K562 (cell line): ENCODE measurements around the gene BGLAP. TPM values are rescaled to one million over a fixed set of nuclear protein-coding genes. Genes with fewer than 3 reads are reported as not detected.

Experiments
- ARNT ChIP-seq, 2 experiments: fragments of 450-650 bp; IDR thresholded peaks; 2 replicates each; pipeline ENCODE4 v1.6.1; 2016; ENCODE audit warnings: mild to moderate bottlenecking in 1 of 2
- HNRNPH1 ChIP-seq: fragments of 200-400 bp; formaldehyde crosslinking; optimal IDR thresholded peaks from 2 replicates; pipeline ENCODE3; 2017; ENCODE audit warnings: low read depth, mild to moderate bottlenecking, low read length, moderate library complexity
- L3MBTL2 ChIP-seq: fragments of 450-650 bp; IDR thresholded peaks from 2 replicates; pipeline ENCODE4 v1.6.1; 2016; ENCODE audit warnings: mild to moderate bottlenecking, moderate library complexity
- PHF8 ChIP-seq: fragments of 200-600 bp; sonication (generic); IDR thresholded peaks from 2 replicates; pipeline ENCODE4 v1.6.1; 2012; ENCODE audit warnings: mixed run types, mild to moderate bottlenecking, inconsistent platforms, low read length, moderate library complexity, borderline replicate concordance
- POLR2G ChIP-seq: fragments of 200-400 bp; formaldehyde crosslinking; IDR thresholded peaks from 2 replicates; pipeline ENCODE4 v1.6.1; 2017; ENCODE audit warnings: low read depth, mild to moderate bottlenecking, antibody characterized with exemption, low read length, moderate library complexity
- ZNF41 ChIP-seq: fragments of 250-450 bp; sonication (Bioruptor Pico); conservative IDR thresholded peaks from 2 replicates; pipeline ENCODE4 v1.4.0; 2020; ENCODE audit warnings: mild to moderate bottlenecking
- ZNF431 ChIP-seq: sonication (generic); formaldehyde crosslinking; IDR thresholded peaks from 2 replicates; pipeline ENCODE4 v1.8.0; 2022; ENCODE audit warnings: mild to moderate bottlenecking, missing genetic modification reagents
- polyA plus RNA-seq, 8 experiments: library from polyadenylated mRNA; depleted of rRNA in 4 of 8; stranded (reverse) in 5 of 8; unstranded in 3 of 8; fragments of >200 nt; fragmentation: Nextera tagmentation in 2 of 8; fragmentation: Illumina TruSeq in 1 of 8; extraction: Ambion mirVana in 2 of 8; extraction: Trizol in 1 of 8; gene quantifications; 2 replicates each; pipeline versions ENCODE4 v1.2.1 to v1.2.3, GENCODE V29; 2011 to 2014; ENCODE audit warnings: inconsistent platforms in 1 of 8, missing spikeins in 1 of 8
- total RNA-seq, 7 experiments: library from RNA; depleted of rRNA in 6 of 7; stranded (reverse); fragments of >200 nt in 6 of 7; fragmentation: Illumina TruSeq in 2 of 7; extraction: Trizol in 2 of 7; gene quantifications; 2 replicates each; pipeline versions ENCODE4 v1.2.1 to v1.2.3, GENCODE V29; 2011 to 2021; ENCODE audit warnings: low replicate concordance in 1 of 7
- TF ChIP-seq, protein P1 (sequence below), 2 experiments: fragments of 450-650 bp; IDR thresholded peaks; 2 replicates each; pipeline ENCODE4 v1.6.1; 2016; ENCODE audit warnings: mild to moderate bottlenecking in 2 of 2, borderline replicate concordance in 1 of 2, low read depth in 1 of 2, moderate library complexity in 1 of 2
- TF ChIP-seq, protein P2 (sequence below), 2 experiments: fragments of 450-650 bp in 1 of 2; sonication (generic) in 1 of 2; formaldehyde crosslinking; conservative IDR thresholded peaks; 2 replicates each; pipeline versions ENCODE4 v1.4.0 to v1.8.1; 2020 to 2022; ENCODE audit warnings: mild to moderate bottlenecking in 1 of 2, missing genetic modification reagents in 1 of 2
- TF ChIP-seq, protein P3 (sequence below), 2 experiments: fragments of 450-650 bp; IDR thresholded peaks; 2 replicates each; pipeline ENCODE4 v1.6.1; 2018; ENCODE audit warnings: mild to moderate bottlenecking in 2 of 2, low read depth in 1 of 2; ENCODE audit not compliant: partially characterized antibody in 2 of 2
- TF ChIP-seq, protein P4 (sequence below): sonication (generic); formaldehyde crosslinking; IDR thresholded peaks from 2 replicates; pipeline ENCODE4 v1.8.0; 2022; ENCODE audit warnings: missing genetic modification reagents, mild to moderate bottlenecking, moderate library complexity, borderline replicate concordance

Gene BGLAP
- total and polyA plus RNA-seq, 9 of the 15 experiments (the other 6 are each of a cell fraction or from before 2014, with no cell fraction given) = 0.15 to 1.4 (median 0.28) TPM; not detected in 3

DNA sequence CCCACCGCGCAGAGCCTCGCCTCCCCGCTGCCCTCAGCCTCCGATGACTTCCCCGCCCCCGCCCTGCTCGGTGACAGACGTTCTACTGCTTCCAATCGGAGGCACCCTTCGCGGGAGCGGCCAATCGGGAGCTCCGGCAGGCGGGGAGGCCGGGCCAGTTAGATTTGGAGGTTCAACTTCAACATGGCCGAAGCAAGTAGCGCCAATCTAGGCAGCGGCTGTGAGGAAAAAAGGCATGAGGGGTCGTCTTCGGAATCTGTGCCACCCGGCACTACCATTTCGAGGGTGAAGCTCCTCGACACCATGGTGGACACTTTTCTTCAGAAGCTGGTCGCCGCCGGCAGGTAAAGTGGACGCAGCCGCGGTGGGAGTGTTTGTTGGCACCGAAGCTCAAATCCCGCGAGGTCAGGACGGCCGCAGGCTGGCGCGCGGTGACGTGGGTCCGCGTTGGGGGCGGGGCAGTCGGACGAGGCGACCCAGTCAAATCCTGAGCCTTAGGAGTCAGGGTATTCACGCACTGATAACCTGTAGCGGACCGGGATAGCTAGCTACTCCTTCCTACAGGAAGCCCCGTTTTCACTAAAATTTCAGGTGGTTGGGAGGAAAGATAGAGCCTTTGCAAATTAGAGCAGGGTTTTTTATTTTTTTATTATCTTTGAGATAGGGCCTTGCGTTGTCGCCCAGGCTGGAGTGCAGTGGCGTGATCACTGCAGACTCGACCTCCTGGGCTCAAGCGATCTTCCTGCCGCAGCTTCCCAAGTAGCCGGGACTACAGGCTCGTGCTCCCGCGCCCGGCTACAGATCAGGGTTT, 28.9 kb upstream of the BGLAP start, which contains the start of gene PMF1 (continued):
- TF ChIP-seq, protein P1, sequence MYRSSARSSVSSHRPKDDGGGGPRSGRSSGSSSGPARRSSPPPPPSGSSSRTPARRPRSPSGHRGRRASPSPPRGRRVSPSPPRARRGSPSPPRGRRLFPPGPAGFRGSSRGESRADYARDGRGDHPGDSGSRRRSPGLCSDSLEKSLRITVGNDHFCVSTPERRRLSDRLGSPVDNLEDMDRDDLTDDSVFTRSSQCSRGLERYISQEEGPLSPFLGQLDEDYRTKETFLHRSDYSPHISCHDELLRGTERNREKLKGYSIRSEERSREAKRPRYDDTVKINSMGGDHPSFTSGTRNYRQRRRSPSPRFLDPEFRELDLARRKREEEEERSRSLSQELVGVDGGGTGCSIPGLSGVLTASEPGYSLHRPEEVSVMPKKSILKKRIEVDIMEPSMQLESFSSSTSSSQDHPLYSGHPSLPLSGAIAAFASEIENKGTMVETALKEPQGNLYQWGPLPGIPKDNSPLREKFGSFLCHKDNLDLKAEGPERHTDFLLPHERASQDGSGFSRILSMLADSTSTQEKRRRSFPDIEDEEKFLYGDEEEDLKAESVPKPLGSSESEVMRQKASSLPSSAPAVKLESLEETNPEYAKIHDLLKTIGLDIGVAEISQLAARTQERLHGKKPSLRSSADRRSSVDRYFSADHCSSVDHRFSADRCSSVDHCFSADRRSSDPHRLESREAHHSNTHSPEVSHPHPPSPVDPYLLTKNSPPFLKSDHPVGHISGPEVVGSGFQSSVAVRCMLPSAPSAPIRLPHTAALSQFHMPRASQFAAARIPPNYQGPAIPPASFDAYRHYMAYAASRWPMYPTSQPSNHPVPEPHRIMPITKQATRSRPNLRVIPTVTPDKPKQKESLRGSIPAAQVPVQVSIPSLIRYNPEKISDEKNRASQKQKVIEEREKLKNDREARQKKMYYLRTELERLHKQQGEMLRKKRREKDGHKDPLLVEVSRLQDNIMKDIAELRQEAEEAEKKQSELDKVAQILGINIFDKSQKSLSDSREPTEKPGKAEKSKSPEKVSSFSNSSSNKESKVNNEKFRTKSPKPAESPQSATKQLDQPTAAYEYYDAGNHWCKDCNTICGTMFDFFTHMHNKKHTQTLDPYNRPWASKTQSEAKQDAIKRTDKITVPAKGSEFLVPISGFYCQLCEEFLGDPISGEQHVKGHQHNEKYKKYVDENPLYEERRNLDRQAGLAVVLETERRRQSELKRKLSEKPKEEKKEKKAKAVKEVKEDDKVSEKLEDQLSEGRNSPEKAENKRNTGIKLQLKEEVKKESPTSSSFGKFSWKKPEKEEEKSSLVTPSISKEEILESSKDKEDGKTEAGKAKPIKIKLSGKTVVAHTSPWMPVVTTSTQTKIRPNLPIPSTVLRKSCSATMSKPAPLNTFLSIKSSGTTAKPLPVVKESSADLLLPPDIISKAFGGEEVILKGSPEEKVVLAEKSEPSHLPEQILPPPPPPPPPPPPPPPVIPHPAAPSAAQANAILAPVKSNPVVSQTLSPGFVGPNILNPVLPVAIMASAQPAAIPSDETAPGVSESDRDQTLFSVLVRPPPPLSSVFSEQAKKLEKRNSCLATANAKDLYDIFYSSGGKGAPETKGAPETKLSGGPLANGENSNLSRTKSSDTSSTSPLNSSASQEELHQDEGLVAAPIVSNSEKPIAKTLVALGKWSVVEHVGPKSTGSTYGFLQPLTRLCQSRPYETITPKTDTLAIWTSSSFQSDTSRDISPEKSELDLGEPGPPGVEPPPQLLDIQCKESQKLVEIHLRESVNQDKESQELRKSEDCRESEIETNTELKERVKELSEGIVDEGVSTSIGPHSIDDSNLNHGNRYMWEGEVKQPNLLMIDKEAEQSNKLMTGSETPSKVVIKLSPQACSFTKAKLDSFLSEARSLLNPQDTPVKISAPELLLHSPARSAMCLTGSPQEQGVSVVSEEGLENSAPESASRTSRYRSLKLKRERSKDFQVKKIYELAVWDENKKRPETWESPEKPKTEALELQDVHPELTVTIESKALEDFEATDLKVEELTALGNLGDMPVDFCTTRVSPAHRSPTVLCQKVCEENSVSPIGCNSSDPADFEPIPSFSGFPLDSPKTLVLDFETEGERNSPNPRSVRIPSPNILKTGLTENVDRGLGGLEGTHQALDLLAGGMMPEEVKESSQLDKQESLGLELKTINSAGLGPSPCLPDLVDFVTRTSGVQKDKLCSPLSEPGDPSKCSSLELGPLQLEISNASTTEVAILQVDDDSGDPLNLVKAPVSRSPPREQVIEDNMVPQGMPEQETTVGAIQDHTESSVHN (IDR thresholded peaks at IDR 0.05; ENCODE audit: borderline replicate concordance in 1 of 2, low read depth in 1 of 2) = no peak
- 0 out of 2 replicates have a peak, but pooled peaks have one; percentile 12 for TF ChIP-seq ZNF41 (CRISPR knock-in tag)
- TF ChIP-seq, protein P2, sequence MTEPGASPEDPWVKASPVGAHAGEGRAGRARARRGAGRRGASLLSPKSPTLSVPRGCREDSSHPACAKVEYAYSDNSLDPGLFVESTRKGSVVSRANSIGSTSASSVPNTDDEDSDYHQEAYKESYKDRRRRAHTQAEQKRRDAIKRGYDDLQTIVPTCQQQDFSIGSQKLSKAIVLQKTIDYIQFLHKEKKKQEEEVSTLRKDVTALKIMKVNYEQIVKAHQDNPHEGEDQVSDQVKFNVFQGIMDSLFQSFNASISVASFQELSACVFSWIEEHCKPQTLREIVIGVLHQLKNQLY (CRISPR knock-in tag; conservative IDR thresholded peaks at IDR 0.05) = 0 out of 4 replicates have a peak, but pooled peaks of 1 of the 2 experiments have one; percentile 73
- TF ChIP-seq HNRNPH1 = no peak
- peak; percentile 97 for TF ChIP-seq POLR2G
- TF ChIP-seq PHF8 = peak; percentile 93; the same call in 1 of the 2 replicates
- TF ChIP-seq, protein P3, sequence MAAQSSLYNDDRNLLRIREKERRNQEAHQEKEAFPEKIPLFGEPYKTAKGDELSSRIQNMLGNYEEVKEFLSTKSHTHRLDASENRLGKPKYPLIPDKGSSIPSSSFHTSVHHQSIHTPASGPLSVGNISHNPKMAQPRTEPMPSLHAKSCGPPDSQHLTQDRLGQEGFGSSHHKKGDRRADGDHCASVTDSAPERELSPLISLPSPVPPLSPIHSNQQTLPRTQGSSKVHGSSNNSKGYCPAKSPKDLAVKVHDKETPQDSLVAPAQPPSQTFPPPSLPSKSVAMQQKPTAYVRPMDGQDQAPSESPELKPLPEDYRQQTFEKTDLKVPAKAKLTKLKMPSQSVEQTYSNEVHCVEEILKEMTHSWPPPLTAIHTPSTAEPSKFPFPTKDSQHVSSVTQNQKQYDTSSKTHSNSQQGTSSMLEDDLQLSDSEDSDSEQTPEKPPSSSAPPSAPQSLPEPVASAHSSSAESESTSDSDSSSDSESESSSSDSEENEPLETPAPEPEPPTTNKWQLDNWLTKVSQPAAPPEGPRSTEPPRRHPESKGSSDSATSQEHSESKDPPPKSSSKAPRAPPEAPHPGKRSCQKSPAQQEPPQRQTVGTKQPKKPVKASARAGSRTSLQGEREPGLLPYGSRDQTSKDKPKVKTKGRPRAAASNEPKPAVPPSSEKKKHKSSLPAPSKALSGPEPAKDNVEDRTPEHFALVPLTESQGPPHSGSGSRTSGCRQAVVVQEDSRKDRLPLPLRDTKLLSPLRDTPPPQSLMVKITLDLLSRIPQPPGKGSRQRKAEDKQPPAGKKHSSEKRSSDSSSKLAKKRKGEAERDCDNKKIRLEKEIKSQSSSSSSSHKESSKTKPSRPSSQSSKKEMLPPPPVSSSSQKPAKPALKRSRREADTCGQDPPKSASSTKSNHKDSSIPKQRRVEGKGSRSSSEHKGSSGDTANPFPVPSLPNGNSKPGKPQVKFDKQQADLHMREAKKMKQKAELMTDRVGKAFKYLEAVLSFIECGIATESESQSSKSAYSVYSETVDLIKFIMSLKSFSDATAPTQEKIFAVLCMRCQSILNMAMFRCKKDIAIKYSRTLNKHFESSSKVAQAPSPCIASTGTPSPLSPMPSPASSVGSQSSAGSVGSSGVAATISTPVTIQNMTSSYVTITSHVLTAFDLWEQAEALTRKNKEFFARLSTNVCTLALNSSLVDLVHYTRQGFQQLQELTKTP (IDR thresholded peaks at IDR 0.05; ENCODE audit: low read depth in 1 of 2, partially characterized antibody in 2 of 2) = peak in 1 of 2 experiments; percentile 34
- TF ChIP-seq, protein P4, sequence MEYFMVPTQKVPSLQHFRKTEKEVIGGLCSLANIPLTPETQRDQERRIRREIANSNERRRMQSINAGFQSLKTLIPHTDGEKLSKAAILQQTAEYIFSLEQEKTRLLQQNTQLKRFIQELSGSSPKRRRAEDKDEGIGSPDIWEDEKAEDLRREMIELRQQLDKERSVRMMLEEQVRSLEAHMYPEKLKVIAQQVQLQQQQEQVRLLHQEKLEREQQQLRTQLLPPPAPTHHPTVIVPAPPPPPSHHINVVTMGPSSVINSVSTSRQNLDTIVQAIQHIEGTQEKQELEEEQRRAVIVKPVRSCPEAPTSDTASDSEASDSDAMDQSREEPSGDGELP (CRISPR knock-in tag) = peak; percentile 86
- peak; percentile 72; the same call in 1 of the 2 replicates for TF ChIP-seq ZNF431
- TF ChIP-seq L3MBTL2 = peak; percentile 87
- no peak for TF ChIP-seq ARNT (IDR thresholded peaks at IDR 0.05)
